ENCODE results near the gene COL6A5. TPM values are rescaled to one million over a fixed set of nuclear protein-coding genes. Genes with fewer than 3 reads are reported as not detected.

COL6A5 gene
- total RNA-seq, 1 experiment from 2014 or later, result 0.04 TPM

- Histone ChIP-seq H3K4me1 (ENCODE audit: insufficient read depth, low read length) (no peaks in the 10 kb centered on the region), H2BK120ac (ENCODE audit: low read depth, low read length, poor library complexity, severe bottlenecking) (no peak overlapping the region), H3K79me1 (ENCODE audit: insufficient read depth, low read depth, low read length, poor library complexity, severe bottlenecking) (no peaks in the 10 kb centered on the region), H2BK15ac (ENCODE audit: low read depth, low read length) (no peak overlapping the region), H3K9me3 (ENCODE audit: control insufficient read depth, low read depth, low read length) (no peaks in the 10 kb centered on the region), H3K79me2 (ENCODE audit: insufficient read depth, low read length) (no peaks in the 10 kb centered on the region), H3K27me3 (ENCODE audit: insufficient read depth, low read length) (no peaks in the 10 kb centered on the region), H2BK5ac (ENCODE audit: insufficient read length, low read length) (no peak overlapping the region), H3T11ph (ENCODE audit: low read length) (no peak overlapping the region), H3K4ac (ENCODE audit: low read depth, low read length) (no peak overlapping the region), H3K14ac (ENCODE audit: insufficient read depth, low read length) (no peak overlapping the region), H3K23me2 (ENCODE audit: insufficient read length, low read depth, low read length, poor library complexity, severe bottlenecking) (no peaks in the 10 kb centered on the region), H3K27ac (ENCODE audit: insufficient read length, low read depth, low read length) (no peak overlapping the region), H3K4me2 (ENCODE audit: insufficient read depth, insufficient read length, low read length) (no peak overlapping the region), H3K18ac (ENCODE audit: insufficient read length, low read depth, low read length) (no peak overlapping the region), H3K56ac (ENCODE audit: insufficient read length, low read depth, low read length) (no peak overlapping the region), H3K9ac (ENCODE audit: extremely low read depth, insufficient read length, low read length) (no peak overlapping the region), H4K20me1 (ENCODE audit: control insufficient read depth, insufficient read depth, insufficient read length) (no peaks in the 10 kb centered on the region), H2AFZ (ENCODE audit: low read length) (no peak overlapping the region), H2AK5ac (ENCODE audit: insufficient read length, low read length) (no peak overlapping the region), H4K91ac (ENCODE audit: insufficient read length, low read depth, low read length) (no peak overlapping the region), H4K8ac (replicated peaks; ENCODE audit: insufficient read length, low read depth, low read length) (no peak overlapping the region), H2BK12ac (ENCODE audit: insufficient read length, low read depth, low read length) (no peak overlapping the region), H4K5ac (ENCODE audit: insufficient read length, low read depth, low read length) (no peak overlapping the region), H2BK20ac (ENCODE audit: low read depth, low read length, poor library complexity, severe bottlenecking) (no peak overlapping the region), H3K23ac (ENCODE audit: insufficient read length, low read depth, low read length) (no peak overlapping the region)
- no peak overlapping the region for H3K4me3 Mint-ChIP-seq
- no peaks in the 10 kb centered on the region for H3K36me3 Mint-ChIP-seq (ENCODE audit: insufficient read depth in 1 of 3, low read depth in 3 of 3)
- H3K4me1 Mint-ChIP-seq, result peaks cover 2 to 7% of the 10 kb centered on the region in 2 experiments; a peak in 2 of 4 replicates
- TF ChIP-seq CTCF (conservative IDR thresholded peaks at IDR 0.05), result no peak
- no peaks in the 10 kb centered on the region; the same call in 1 of the 2 replicates for H3K27me3 Mint-ChIP-seq (ENCODE audit: low read depth)
- WGBS (ENCODE audit: extremely low coverage, insufficient read length, low lambda C conversion rate), result no CpG with 5 or more reads among the region's 6 CpGs
- DNase-seq, result no peak
- no peaks in the 10 kb centered on the region for H3K9me3 Mint-ChIP-seq
- no peak overlapping the region for H3K27ac Mint-ChIP-seq
Observed at GRCh38 chr3:130491431-130491830, 146.0 kb downstream of the COL6A5 start.
